ENCODE data around the gene SLC1A7. TPM values are rescaled to one million over a fixed set of nuclear protein-coding genes. Genes with fewer than 3 reads are reported as not detected.

The SLC1A7 gene
- total RNA-seq, 1 experiment from 2014 or later, result not detected

- Histone ChIP-seq H3K27me3 (ENCODE audit: insufficient read depth, low read length) (no peaks in the 10 kb centered on the region), H3K4me3 (replicated peaks in 1 of 2; ENCODE audit: low read depth in 1 of 2, low read length in 2 of 2) (no peak overlapping the region), H3K27ac (ENCODE audit: low read depth, low read length) (no peak overlapping the region), H3K9me3 (ENCODE audit: control insufficient read depth in 1 of 2, insufficient read depth in 1 of 2, low read depth in 1 of 2, low read length in 2 of 2) (no peaks in the 10 kb centered on the region), H3K9me2 (ENCODE audit: insufficient read depth) (no peaks in the 10 kb centered on the region), H3K4me1 (ENCODE audit: control insufficient read depth in 1 of 2, insufficient read depth in 2 of 2, low read length in 2 of 2) (no peaks in the 10 kb centered on the region), H2AFZ (ENCODE audit: low read depth, low read length, poor library complexity, severe bottlenecking) (no peak overlapping the region), H4K20me1 (ENCODE audit: insufficient read depth) (no peaks in the 10 kb centered on the region), H3K4me2 (ENCODE audit: low read length) (no peak overlapping the region), H3K9ac (ENCODE audit: low read length) (no peak overlapping the region), H3K36me3 (ENCODE audit: control insufficient read depth in 1 of 2, insufficient read depth in 2 of 2, low read length in 2 of 2) (no peaks in the 10 kb centered on the region), H3K79me2 (ENCODE audit: insufficient read depth, low read length) (no peaks in the 10 kb centered on the region)
- RAD21 ChIA-PET (ENCODE audit: low non-redundant PET in 1 of 2, low total read pairs in 2 of 2, uncharacterized antibody in 2 of 2, unreplicated experiment in 2 of 2), result no interaction called here
- CTCF ChIA-PET, result no interaction called here
- DNase-seq (ENCODE audit: low read depth, low spot score) (no peak), ATAC-seq (no peak)
- intact Hi-C loops (cut with micrococcal nuclease), result no loop called here
- no TSS peak for BruUV-seq (replicated peaks)
- TF ChIP-seq EGR1 (IDR thresholded peaks at IDR 0.05; ENCODE audit: low read depth), result no peak
- POLR2A ChIA-PET, result no interaction called here
These were observed 13.5 kb upstream of the SLC1A7 start for GRCh38 chr1:53155945-53156344.

- BruUV-seq (replicated peaks), result no TSS peak
- no peak overlapping the region for H3K27ac ChIP-seq (ENCODE audit: low read depth, low read length)
- POLR2A ChIA-PET, result no interaction called here
- no peak overlapping the region for H3K9ac ChIP-seq (ENCODE audit: low read length)
- no peak for DNase-seq (ENCODE audit: low read depth, low spot score)
- CTCF ChIA-PET, result no interaction called here
- no peaks in the 10 kb centered on the region for H3K36me3 ChIP-seq (ENCODE audit: control insufficient read depth in 1 of 2, insufficient read depth in 2 of 2, low read length in 2 of 2)
- TF ChIP-seq ZNF274 (IDR thresholded peaks at IDR 0.05; ENCODE audit: low read depth, low read length) (no peak), ZBTB33 (IDR thresholded peaks at IDR 0.05; ENCODE audit: extremely low read depth, insufficient replicate concordance, low read length) (no peak), SIN3A (IDR thresholded peaks at IDR 0.05; ENCODE audit: low read depth) (no peak), POLR2A (IDR thresholded peaks at IDR 0.05; ENCODE audit: borderline replicate concordance, extremely low read depth, insufficient read depth, insufficient read length) (no peak), POLR2AphosphoS5 (IDR thresholded peaks at IDR 0.05; ENCODE audit: low read depth, low read length) (no peak), ZFX (IDR thresholded peaks at IDR 0.05) (no peak), EZH2 (IDR thresholded peaks at IDR 0.05) (no peak), MAX (IDR thresholded peaks at IDR 0.05) (no peak), FOSL1 (IDR thresholded peaks at IDR 0.05; ENCODE audit: low read depth) (no peak)
- H3K9me3 ChIP-seq (ENCODE audit: control insufficient read depth in 1 of 2, insufficient read depth in 1 of 2, low read depth in 1 of 2, low read length in 2 of 2), result no peaks in the 10 kb centered on the region
- no peaks in the 10 kb centered on the region for H3K79me2 ChIP-seq (ENCODE audit: insufficient read depth, low read length)
- no peaks in the 10 kb centered on the region for H4K20me1 ChIP-seq (ENCODE audit: insufficient read depth)
- no peak overlapping the region for H3K4me2 ChIP-seq (ENCODE audit: low read length)
- H3K4me1 ChIP-seq (ENCODE audit: control insufficient read depth in 1 of 2, insufficient read depth in 2 of 2, low read length in 2 of 2), result no peaks in the 10 kb centered on the region
- H3K9me2 ChIP-seq (ENCODE audit: insufficient read depth), result no peaks in the 10 kb centered on the region
- H3K4me3 ChIP-seq (replicated peaks in 1 of 2; ENCODE audit: low read depth in 1 of 2, low read length in 2 of 2), result no peak overlapping the region
- H2AFZ ChIP-seq (ENCODE audit: low read depth, low read length, poor library complexity, severe bottlenecking), result no peak overlapping the region
- RAD21 ChIA-PET (ENCODE audit: low non-redundant PET in 1 of 2, low total read pairs in 2 of 2, uncharacterized antibody in 2 of 2, unreplicated experiment in 2 of 2), result no interaction called here
- no peak for ATAC-seq
- intact Hi-C loops (cut with micrococcal nuclease), result no loop called here
- no peaks in the 10 kb centered on the region for H3K27me3 ChIP-seq (ENCODE audit: insufficient read depth, low read length)
These were observed 13.1 kb upstream of the SLC1A7 start for GRCh38 chr1:53155534-53155933.

Data from HCT116 (cell line).